Mucosa of stomach (tissue), 1 donor: ENCODE results near the gene ZNF853.
"Not testable (repeated sequence)": the region's sequence is repeated elsewhere in the genome, so short reads cannot be mapped to it uniquely, and the experiment has no call there.

Experiments
- H3K27me3 ChIP-seq: one replicate; pipeline ENCODE4 v1.7.0; 2013; ENCODE audit warnings: mild to moderate bottlenecking, low read length; ENCODE audit not compliant: control insufficient read depth, insufficient read depth
- H3K36me3 ChIP-seq: one replicate; pipeline ENCODE4 v1.7.0; 2013; ENCODE audit warnings: low read length; ENCODE audit not compliant: control insufficient read depth, insufficient read depth
- H3K4me1 ChIP-seq: one replicate; pipeline ENCODE4 v1.7.0; 2013; ENCODE audit warnings: mild to moderate bottlenecking, low read length; ENCODE audit not compliant: control insufficient read depth, insufficient read depth
- H3K4me3 ChIP-seq: one replicate; pipeline ENCODE4 v1.7.0; 2013; ENCODE audit warnings: low read length
- H3K9ac ChIP-seq: one replicate; pipeline ENCODE4 v1.7.0; 2013; ENCODE audit warnings: mild to moderate bottlenecking, low read length, moderate library complexity
- H3K9me3 ChIP-seq: one replicate; pipeline ENCODE4 v1.7.0; 2013; ENCODE audit warnings: mild to moderate bottlenecking, low read length, moderate library complexity; ENCODE audit not compliant: control insufficient read depth
- donor health status: Pancreatic carcinoma.

ZNF853 gene

GRCh38 chr7:6651851-6652445, 36.5 kb downstream of the ZNF853 start:
- no peaks in the 10 kb centered on the region for H3K36me3 ChIP-seq
- H3K4me3 ChIP-seq, result no peak overlapping the region
- H3K4me1 ChIP-seq, result no peaks in the 10 kb centered on the region
- no peaks in the 10 kb centered on the region for H3K27me3 ChIP-seq
- H3K9ac ChIP-seq, result no peak overlapping the region
- H3K9me3 ChIP-seq, result no peaks in the 10 kb centered on the region

GRCh38 chr7:6652446-6653011, 37.1 kb downstream of the ZNF853 start:
- Histone ChIP-seq H3K4me3 (no peak overlapping the region), H3K4me1 (no peaks in the 10 kb centered on the region), H3K36me3 (no peaks in the 10 kb centered on the region), H3K9ac (no peak overlapping the region), H3K9me3 (no peaks in the 10 kb centered on the region), H3K27me3 (no peaks in the 10 kb centered on the region)

GRCh38 chr7:6653071-6654003, 37.9 kb downstream of the ZNF853 start:
- no peak overlapping the region for H3K9ac ChIP-seq
- no peaks in the 10 kb centered on the region for H3K4me1 ChIP-seq
- no peaks in the 10 kb centered on the region for H3K9me3 ChIP-seq
- no peak overlapping the region for H3K4me3 ChIP-seq
- no peaks in the 10 kb centered on the region for H3K27me3 ChIP-seq
- no peaks in the 10 kb centered on the region for H3K36me3 ChIP-seq

- no peaks in the 10 kb centered on the region for H3K27me3 ChIP-seq
- no peaks in the 10 kb centered on the region for H3K4me1 ChIP-seq
- H3K4me3 ChIP-seq, result no peak overlapping the region
- no peaks in the 10 kb centered on the region for H3K36me3 ChIP-seq
- H3K9me3 ChIP-seq, result no peaks in the 10 kb centered on the region
- H3K9ac ChIP-seq, result no peak overlapping the region
These were observed 38.9 kb downstream of the ZNF853 start for GRCh38 chr7:6654113-6654841.

- Histone ChIP-seq H3K9me3 (no peaks in the 10 kb centered on the region), H3K9ac (no peak overlapping the region), H3K36me3 (no peaks in the 10 kb centered on the region), H3K27me3 (peaks cover 4% of the 10 kb centered on the region), H3K4me1 (no peaks in the 10 kb centered on the region), H3K4me3 (no peak overlapping the region)
These were observed 39.6 kb downstream of the ZNF853 start for GRCh38 chr7:6654842-6655610.

- Histone ChIP-seq H3K36me3 (no peaks in the 10 kb centered on the region), H3K27me3 (peaks cover 4% of the 10 kb centered on the region), H3K4me1 (no peaks in the 10 kb centered on the region), H3K9ac (no peak overlapping the region), H3K9me3 (no peaks in the 10 kb centered on the region), H3K4me3 (no peak overlapping the region)
These were observed 40.4 kb downstream of the ZNF853 start for GRCh38 chr7:6655636-6656385.

- no peaks in the 10 kb centered on the region for H3K4me1 ChIP-seq
- H3K27me3 ChIP-seq, result peaks cover 4% of the 10 kb centered on the region
- H3K36me3 ChIP-seq, result no peaks in the 10 kb centered on the region
- no peaks in the 10 kb centered on the region for H3K9me3 ChIP-seq
- no peak overlapping the region for H3K9ac ChIP-seq
- H3K4me3 ChIP-seq, result no peak overlapping the region
These were observed 41.0 kb downstream of the ZNF853 start for GRCh38 chr7:6656413-6656812.

- Histone ChIP-seq H3K9me3 (no peaks in the 10 kb centered on the region), H3K9ac (no peak overlapping the region), H3K4me1 (no peaks in the 10 kb centered on the region), H3K27me3 (peaks cover 4% of the 10 kb centered on the region), H3K4me3 (no peak overlapping the region), H3K36me3 (no peaks in the 10 kb centered on the region)
These were observed 43.4 kb downstream of the ZNF853 start for GRCh38 chr7:6658618-6659345.

GRCh38 chr7:6670851-6671250, 55.4 kb downstream of the ZNF853 start:
- not testable (repeated sequence) for H3K4me1 ChIP-seq, H3K9ac ChIP-seq, H3K4me3 ChIP-seq, H3K27me3 ChIP-seq, H3K36me3 ChIP-seq
- H3K9me3 ChIP-seq, result peaks cover 17% of the 10 kb centered on the region
